ENCODE results near the gene TMEM171.

The TMEM171 gene

GRCh38 chr5:73121119-73121463 lies 716 bp downstream of the TMEM171 start:
- DNase-seq: no peak

- DNase-seq: no peak
Observed at GRCh38 chr5:73122875-73123810, 2.8 kb downstream of the TMEM171 start.

- DNase-seq: no peak
Observed at GRCh38 chr5:73125289-73125688, 4.9 kb downstream of the TMEM171 start.

- DNase-seq: no peak
Observed at GRCh38 chr5:73126381-73126780, 6.0 kb downstream of the TMEM171 start.

GRCh38 chr5:73126957-73127356 lies 6.6 kb downstream of the TMEM171 start:
- DNase-seq: no peak

GRCh38 chr5:73129143-73129542 lies 8.8 kb downstream of the TMEM171 start:
- no peak for DNase-seq

GRCh38 chr5:73130811-73131210 lies 10.4 kb downstream of the TMEM171 start:
- no peak for DNase-seq

GRCh38 chr5:73131711-73132425 lies 11.5 kb downstream of the TMEM171 start:
- no peak for DNase-seq

GRCh38 chr5:73132759-73133158 lies 12.4 kb downstream of the TMEM171 start:
- no peak for DNase-seq

- DNase-seq: no peak
Observed at GRCh38 chr5:73135021-73135420, 14.6 kb downstream of the TMEM171 start.

GRCh38 chr5:73135429-73136054 lies 15.2 kb downstream of the TMEM171 start:
- peak; percentile 9 for DNase-seq

GRCh38 chr5:73136055-73136562 lies 15.7 kb downstream of the TMEM171 start:
- no peak for DNase-seq

- DNase-seq: no peak
Observed at GRCh38 chr5:73137563-73138530, 17.5 kb downstream of the TMEM171 start.

GRCh38 chr5:73139485-73139884 lies 19.1 kb downstream of the TMEM171 start:
- DNase-seq: no peak

- no peak for DNase-seq
Observed at GRCh38 chr5:73140801-73141200, 20.4 kb downstream of the TMEM171 start.

GRCh38 chr5:73142035-73142434 lies 21.7 kb downstream of the TMEM171 start:
- DNase-seq: no peak

- DNase-seq: no peak
Observed at GRCh38 chr5:73143716-73144115, 23.3 kb downstream of the TMEM171 start.

GRCh38 chr5:73149540-73149939 lies 29.2 kb downstream of the TMEM171 start:
- DNase-seq: no peak

- DNase-seq: no peak
Observed at GRCh38 chr5:73150876-73151275, 30.5 kb downstream of the TMEM171 start.

GRCh38 chr5:73151766-73152410 lies 31.5 kb downstream of the TMEM171 start:
- DNase-seq: no peak

All from NCI-H2171 treated with DMSO at 0.1 percent for 48 hours (cell line).